ENCODE measurements around the gene ZNF107. TPM values are rescaled to one million over a fixed set of nuclear protein-coding genes. Genes with fewer than 3 reads are reported as not detected.

Gene ZNF107
- total and polyA plus RNA-seq, 7 donors = 0.60 to 8.3 (median 3.3) TPM

DNA sequence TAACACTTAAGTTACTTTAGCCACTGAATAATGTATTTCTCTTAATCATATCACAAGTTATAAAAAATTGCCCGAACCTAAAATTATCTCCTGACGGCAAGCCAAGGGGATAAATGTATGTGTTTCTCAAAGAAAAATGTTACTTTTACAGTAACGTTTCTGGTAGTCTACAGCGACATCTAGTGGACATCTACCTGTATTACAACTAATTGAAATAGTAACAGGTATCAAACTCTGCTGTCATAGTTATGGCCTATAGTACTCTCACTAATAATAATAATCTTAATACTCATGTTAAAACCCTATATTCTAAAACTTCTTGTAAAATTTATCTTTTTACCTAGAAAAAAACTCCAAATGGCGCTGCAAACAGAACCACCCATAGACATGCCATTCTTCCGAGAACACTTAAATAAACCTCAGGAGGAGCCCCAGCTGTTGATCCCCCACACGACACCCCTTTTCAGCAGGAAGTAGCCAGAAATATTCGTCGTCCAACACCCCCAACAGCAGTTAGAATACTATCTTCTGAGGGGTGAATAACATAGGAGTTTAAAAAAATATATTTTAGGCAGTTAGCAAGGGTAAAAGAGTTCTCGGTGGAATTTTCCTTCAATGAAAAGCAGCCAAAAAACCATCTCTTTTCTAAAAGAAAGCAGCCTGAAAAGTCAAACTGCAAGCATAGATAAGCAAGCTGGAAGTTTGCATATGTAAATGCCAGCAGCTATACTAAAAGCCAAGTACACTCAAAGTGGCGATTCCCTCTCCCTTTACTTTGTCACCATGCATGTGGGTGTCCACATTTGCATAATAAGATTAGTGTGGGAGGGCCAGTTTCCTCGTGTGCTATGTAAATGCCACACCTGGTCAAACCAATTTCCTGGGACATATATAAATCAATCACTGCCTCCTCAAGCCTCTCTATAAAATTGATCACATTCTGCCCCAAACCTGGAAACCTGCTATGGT lies 40.5 kb upstream of the ZNF107 start:
- no peaks in the 10 kb centered on the region for H3K9me3 ChIP-seq
- H3K4me3 ChIP-seq = no peak overlapping the region
- H3K4me1 ChIP-seq = no peaks in the 10 kb centered on the region
- no peak overlapping the region for H3K27ac ChIP-seq
- TF ChIP-seq, protein P1, sequence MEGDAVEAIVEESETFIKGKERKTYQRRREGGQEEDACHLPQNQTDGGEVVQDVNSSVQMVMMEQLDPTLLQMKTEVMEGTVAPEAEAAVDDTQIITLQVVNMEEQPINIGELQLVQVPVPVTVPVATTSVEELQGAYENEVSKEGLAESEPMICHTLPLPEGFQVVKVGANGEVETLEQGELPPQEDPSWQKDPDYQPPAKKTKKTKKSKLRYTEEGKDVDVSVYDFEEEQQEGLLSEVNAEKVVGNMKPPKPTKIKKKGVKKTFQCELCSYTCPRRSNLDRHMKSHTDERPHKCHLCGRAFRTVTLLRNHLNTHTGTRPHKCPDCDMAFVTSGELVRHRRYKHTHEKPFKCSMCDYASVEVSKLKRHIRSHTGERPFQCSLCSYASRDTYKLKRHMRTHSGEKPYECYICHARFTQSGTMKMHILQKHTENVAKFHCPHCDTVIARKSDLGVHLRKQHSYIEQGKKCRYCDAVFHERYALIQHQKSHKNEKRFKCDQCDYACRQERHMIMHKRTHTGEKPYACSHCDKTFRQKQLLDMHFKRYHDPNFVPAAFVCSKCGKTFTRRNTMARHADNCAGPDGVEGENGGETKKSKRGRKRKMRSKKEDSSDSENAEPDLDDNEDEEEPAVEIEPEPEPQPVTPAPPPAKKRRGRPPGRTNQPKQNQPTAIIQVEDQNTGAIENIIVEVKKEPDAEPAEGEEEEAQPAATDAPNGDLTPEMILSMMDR (IDR thresholded peaks at IDR 0.05) = peak in 3 of 4 experiments; percentile 39 to 81 (median 56)
- TF ChIP-seq EP300 (IDR thresholded peaks at IDR 0.05) (no peak), POLR2AphosphoS5 (IDR thresholded peaks at IDR 0.05) (no peak), POLR2A (IDR thresholded peaks at IDR 0.05) (no peak)
- no peaks in the 10 kb centered on the region for H3K36me3 ChIP-seq
- no peaks in the 10 kb centered on the region for H3K27me3 ChIP-seq
- no peak for DNase-seq
- 24 to 26% methylated on average over 12 of the region's 12 CpGs for WGBS, 2 donors
- intact Hi-C loops (cut with DNase I) = no loop called here

DNA sequence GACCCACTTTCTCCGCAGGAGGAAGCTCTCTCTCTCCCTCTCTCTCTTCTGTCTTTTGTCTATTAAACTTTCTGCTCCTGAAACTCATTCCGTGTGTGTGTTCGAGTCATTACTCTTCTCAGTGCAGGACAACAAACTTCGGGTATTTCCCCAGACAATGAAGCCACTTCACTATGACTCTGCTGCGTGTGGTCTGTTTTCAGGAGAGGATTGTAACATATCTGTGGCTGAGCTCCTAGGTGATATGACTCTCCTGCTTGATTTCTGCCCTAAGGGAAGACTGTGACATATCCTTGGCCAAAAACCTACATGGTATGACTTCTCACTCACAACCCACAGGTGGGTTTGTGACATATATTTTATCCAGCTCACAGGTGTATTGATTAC lies 39.9 kb upstream of the ZNF107 start:
- WGBS, 2 donors = 61 to 66% methylated on average over 5 of the region's 5 CpGs
- H3K4me3 ChIP-seq = no peak overlapping the region
- no peak overlapping the region for H3K27ac ChIP-seq
- H3K9me3 ChIP-seq = no peaks in the 10 kb centered on the region
- DNase-seq = no peak
- no peaks in the 10 kb centered on the region for H3K4me1 ChIP-seq
- TF ChIP-seq EP300 (IDR thresholded peaks at IDR 0.05) = no peak
- no peak for TF ChIP-seq POLR2AphosphoS5 (IDR thresholded peaks at IDR 0.05)
- TF ChIP-seq, protein P1 (IDR thresholded peaks at IDR 0.05) = no peak
- no peak for TF ChIP-seq POLR2A (IDR thresholded peaks at IDR 0.05)
- no peaks in the 10 kb centered on the region for H3K27me3 ChIP-seq
- no peaks in the 10 kb centered on the region for H3K36me3 ChIP-seq
- intact Hi-C loops (cut with DNase I) = no loop called here

DNA sequence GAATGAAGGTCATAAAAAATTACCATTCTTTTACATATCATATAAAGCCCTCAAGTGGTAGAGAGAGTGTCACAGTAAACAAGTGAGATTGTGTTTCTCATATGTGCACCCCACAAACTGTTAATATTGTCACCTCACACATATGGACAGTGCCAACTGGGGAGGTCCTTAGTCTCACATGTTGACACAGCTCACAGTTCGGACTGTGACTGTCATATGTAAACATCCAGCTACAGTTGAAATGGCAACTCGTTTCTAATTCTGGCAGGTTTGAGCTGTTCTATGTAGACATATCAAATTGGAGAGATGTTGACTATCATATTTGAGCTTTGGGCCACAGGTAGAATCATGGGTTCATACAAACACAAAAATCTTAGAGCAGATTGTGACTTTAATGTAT lies 39.4 kb upstream of the ZNF107 start:
- Histone ChIP-seq H3K4me3 (no peak overlapping the region), H3K36me3 (no peaks in the 10 kb centered on the region), H3K9me3 (no peaks in the 10 kb centered on the region), H3K27ac (no peak overlapping the region), H3K27me3 (no peaks in the 10 kb centered on the region), H3K4me1 (no peaks in the 10 kb centered on the region)
- WGBS, 2 donors = 18 to 63% methylated on average over 2 of the region's 2 CpGs
- intact Hi-C loops (cut with DNase I) = no loop called here
- no peak for DNase-seq
- TF ChIP-seq POLR2A (IDR thresholded peaks at IDR 0.05) = no peak
- TF ChIP-seq POLR2AphosphoS5 (IDR thresholded peaks at IDR 0.05) = no peak
- TF ChIP-seq, protein P1 (IDR thresholded peaks at IDR 0.05) = no peak
- TF ChIP-seq EP300 (IDR thresholded peaks at IDR 0.05) = no peak

- TF ChIP-seq, protein P1 (IDR thresholded peaks at IDR 0.05) = no peak
- no peak for TF ChIP-seq POLR2AphosphoS5 (IDR thresholded peaks at IDR 0.05)
- no peak for TF ChIP-seq POLR2A (IDR thresholded peaks at IDR 0.05)
- no peak for TF ChIP-seq EP300 (IDR thresholded peaks at IDR 0.05)
- no peaks in the 10 kb centered on the region for H3K36me3 ChIP-seq
- no peaks in the 10 kb centered on the region for H3K9me3 ChIP-seq
- no peak overlapping the region for H3K27ac ChIP-seq
- intact Hi-C loops (cut with DNase I) = no loop called here
- H3K4me3 ChIP-seq = no peak overlapping the region
- no peak for DNase-seq
- no peaks in the 10 kb centered on the region for H3K4me1 ChIP-seq
- no peaks in the 10 kb centered on the region for H3K27me3 ChIP-seq
These were observed 37.7 kb upstream of the ZNF107 start for GRCh38 chr7:64628192-64628591.
